Coronary artery (tissue), 2 donors: ENCODE results near the gene PACS1.
A peak's percentile ranks its signal among the peaks of the same experiment; 100 is the strongest.

ENCODE experiments used
- DNase-seq: peaks from one replicate; pipeline ENCODE4 v3.0.0-alpha.2; 2017; ENCODE audit warnings: low spot score
- H3K27ac ChIP-seq, 2 donors: fragments of 200-600 bp; sonication (generic); one replicate each; pipeline ENCODE4 v1.5.1; 2016 to 2019
- H3K4me3 ChIP-seq: fragments of 200-600 bp; sonication (generic); 2 replicates; pipeline ENCODE4 v1.5.1; 2016; ENCODE audit warnings: mild to moderate bottlenecking, moderate library complexity
- CTCF ChIP-seq: fragments of 200-600 bp; sonication (generic); IDR thresholded peaks from one replicate; pipeline ENCODE4 v1.5.1; 2019; ENCODE audit warnings: antibody characterized with exemption

The PACS1 gene

GRCh38 chr11:66218036-66218435 lies 148.0 kb downstream of the PACS1 start:
- H3K27ac ChIP-seq, result no peak overlapping the region
- no peak for TF ChIP-seq CTCF
- DNase-seq, result peak; percentile 31
- H3K4me3 ChIP-seq, result no peak overlapping the region

GRCh38 chr11:66218846-66219620 lies 149.0 kb downstream of the PACS1 start:
- no peak overlapping the region for H3K4me3 ChIP-seq
- no peak for TF ChIP-seq CTCF
- DNase-seq, result peak; percentile 62
- H3K27ac ChIP-seq, result no peak overlapping the region

- DNase-seq, result peak; percentile 46
- H3K27ac ChIP-seq, result no peak overlapping the region
- no peak for TF ChIP-seq CTCF
Observed at GRCh38 chr11:66219846-66220565, 149.9 kb downstream of the PACS1 start.

GRCh38 chr11:66220566-66220935 lies 150.5 kb downstream of the PACS1 start:
- no peak overlapping the region for H3K4me3 ChIP-seq
- DNase-seq, result peak; percentile 40
- H3K27ac ChIP-seq, result no peak overlapping the region
- no peak for TF ChIP-seq CTCF

More at GRCh38 chr11:66219846-66220565, 149.9 kb downstream of the PACS1 start:
- H3K4me3 ChIP-seq, result no peak overlapping the region

- Histone ChIP-seq H3K27ac (no peak overlapping the region), H3K4me3 (no peak overlapping the region)
- TF ChIP-seq CTCF, result no peak
- peak; percentile 54 for DNase-seq
Observed at GRCh38 chr11:66221012-66221411, 150.9 kb downstream of the PACS1 start.

- H3K4me3 ChIP-seq, result no peak overlapping the region
- DNase-seq, result peak; percentile 46
- no peak for TF ChIP-seq CTCF
- H3K27ac ChIP-seq, result no peak overlapping the region
Observed at GRCh38 chr11:66221726-66222236, 151.7 kb downstream of the PACS1 start.
